Measurements from ENCODE around the gene CARMIL1.

GRCh38 chr6:25579902-25580495 lies 300.8 kb downstream of the CARMIL1 start:
- TF ChIP-seq, protein P1, sequence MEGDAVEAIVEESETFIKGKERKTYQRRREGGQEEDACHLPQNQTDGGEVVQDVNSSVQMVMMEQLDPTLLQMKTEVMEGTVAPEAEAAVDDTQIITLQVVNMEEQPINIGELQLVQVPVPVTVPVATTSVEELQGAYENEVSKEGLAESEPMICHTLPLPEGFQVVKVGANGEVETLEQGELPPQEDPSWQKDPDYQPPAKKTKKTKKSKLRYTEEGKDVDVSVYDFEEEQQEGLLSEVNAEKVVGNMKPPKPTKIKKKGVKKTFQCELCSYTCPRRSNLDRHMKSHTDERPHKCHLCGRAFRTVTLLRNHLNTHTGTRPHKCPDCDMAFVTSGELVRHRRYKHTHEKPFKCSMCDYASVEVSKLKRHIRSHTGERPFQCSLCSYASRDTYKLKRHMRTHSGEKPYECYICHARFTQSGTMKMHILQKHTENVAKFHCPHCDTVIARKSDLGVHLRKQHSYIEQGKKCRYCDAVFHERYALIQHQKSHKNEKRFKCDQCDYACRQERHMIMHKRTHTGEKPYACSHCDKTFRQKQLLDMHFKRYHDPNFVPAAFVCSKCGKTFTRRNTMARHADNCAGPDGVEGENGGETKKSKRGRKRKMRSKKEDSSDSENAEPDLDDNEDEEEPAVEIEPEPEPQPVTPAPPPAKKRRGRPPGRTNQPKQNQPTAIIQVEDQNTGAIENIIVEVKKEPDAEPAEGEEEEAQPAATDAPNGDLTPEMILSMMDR (IDR thresholded peaks at IDR 0.05): no peak
- TF ChIP-seq USF2 (IDR thresholded peaks at IDR 0.05; ENCODE audit: borderline replicate concordance, low read depth, low read length): no peak
- no peak for TF ChIP-seq POLR2AphosphoS5 (IDR thresholded peaks at IDR 0.05; ENCODE audit: low read depth, low read length)
- TF ChIP-seq EZH2phosphoT487 (IDR thresholded peaks at IDR 0.05; ENCODE audit: borderline replicate concordance, low read depth): no peak
